ENCODE measurements around the gene CKAP2L. TPM values are rescaled to one million over a fixed set of nuclear protein-coding genes. Genes with fewer than 3 reads are reported as not detected.
A peak's percentile ranks its signal among the peaks of the same experiment; 100 is the strongest.

Gene CKAP2L
- total and polyA plus RNA-seq, 2 experiments from 2014 or later: 16.2 to 30.2 TPM

GRCh38 chr2:112725545-112726457 is 38.6 kb downstream of the CKAP2L start:
- H4K20me1 ChIP-seq (replicated peaks; ENCODE audit: insufficient read depth): no peaks in the 10 kb centered on the region
- peak; percentile 7 for ATAC-seq
- no peak overlapping the region for H3K4me2 ChIP-seq
- no peaks in the 10 kb centered on the region for H3K36me3 Mint-ChIP-seq (ENCODE audit: low read depth)
- H3K4me1 Mint-ChIP-seq: no peaks in the 10 kb centered on the region
- no peak for TF ChIP-seq CREB1 (CRISPR knock-in tag; IDR thresholded peaks at IDR 0.05; ENCODE audit: low read depth)
- TF ChIP-seq CTCF (conservative IDR thresholded peaks at IDR 0.05; ENCODE audit: low read depth in 2 of 2): peak in 1 of 2 experiments; percentile 33; a peak in 2 of 4 replicates
- H3F3A ChIP-seq (replicated peaks; ENCODE audit: low read depth): no peaks in the 10 kb centered on the region
- no peaks in the 10 kb centered on the region for H3K9me2 ChIP-seq (ENCODE audit: insufficient read depth)
- H3K27ac ChIP-seq (ENCODE audit: low read depth): no peak overlapping the region
- DNase-seq (ENCODE audit: low spot score): peak; percentile 6
- no peak overlapping the region for H3K4me3 ChIP-seq
- H3K27me3 Mint-ChIP-seq (ENCODE audit: insufficient read depth, low read depth, poor library complexity): peaks cover 7% of the 10 kb centered on the region
- no peak overlapping the region for H3K27ac Mint-ChIP-seq
- no peak overlapping the region for H3K4me3 Mint-ChIP-seq
- H3K9me3 Mint-ChIP-seq: no peaks in the 10 kb centered on the region
- no peaks in the 10 kb centered on the region for H3K79me2 ChIP-seq (replicated peaks; ENCODE audit: insufficient read depth)
- no peaks in the 10 kb centered on the region for H3K27me3 ChIP-seq (ENCODE audit: insufficient read depth)
- no peaks in the 10 kb centered on the region for H3K36me3 ChIP-seq (ENCODE audit: insufficient read depth)
- H2AFZ ChIP-seq: peak overlapping the region; percentile 96
- no peaks in the 10 kb centered on the region; the same call in 1 of the 2 replicates for H3K4me1 ChIP-seq (ENCODE audit: insufficient read depth)

GRCh38 chr2:112724591-112725525 is 39.6 kb downstream of the CKAP2L start:
- Histone ChIP-seq H3K9me2 (ENCODE audit: insufficient read depth) (no peaks in the 10 kb centered on the region), H3K4me2 (no peak overlapping the region), H3K36me3 (ENCODE audit: insufficient read depth) (no peaks in the 10 kb centered on the region), H3K27ac (ENCODE audit: low read depth) (no peak overlapping the region), H2AFZ (no peak overlapping the region), H3K4me1 (ENCODE audit: insufficient read depth) (no peaks in the 10 kb centered on the region; the same call in 1 of the 2 replicates), H3K4me3 (no peak overlapping the region), H3F3A (replicated peaks; ENCODE audit: low read depth) (no peaks in the 10 kb centered on the region), H3K27me3 (ENCODE audit: insufficient read depth) (no peaks in the 10 kb centered on the region), H3K79me2 (replicated peaks; ENCODE audit: insufficient read depth) (no peaks in the 10 kb centered on the region), H4K20me1 (replicated peaks; ENCODE audit: insufficient read depth) (no peaks in the 10 kb centered on the region)
- TF ChIP-seq CTCF (conservative IDR thresholded peaks at IDR 0.05; ENCODE audit: low read depth in 2 of 2): peak; percentile 23 to 62; a peak in 3 of 4 replicates
- TF ChIP-seq REST (IDR thresholded peaks at IDR 0.05; ENCODE audit: unreplicated experiment): no peak
- Mint-ChIP-seq H3K27ac (no peak overlapping the region), H3K27me3 (ENCODE audit: insufficient read depth, low read depth, poor library complexity) (peaks cover 7% of the 10 kb centered on the region), H3K4me1 (no peaks in the 10 kb centered on the region), H3K36me3 (ENCODE audit: low read depth) (no peaks in the 10 kb centered on the region), H3K9me3 (no peaks in the 10 kb centered on the region), H3K4me3 (no peak overlapping the region)
- ATAC-seq: peak; percentile 44
- peak; percentile 54 for DNase-seq (ENCODE audit: low spot score)

All from GM23338 (cell line).